ENCODE results near the gene SURF1.

The SURF1 gene

DNA sequence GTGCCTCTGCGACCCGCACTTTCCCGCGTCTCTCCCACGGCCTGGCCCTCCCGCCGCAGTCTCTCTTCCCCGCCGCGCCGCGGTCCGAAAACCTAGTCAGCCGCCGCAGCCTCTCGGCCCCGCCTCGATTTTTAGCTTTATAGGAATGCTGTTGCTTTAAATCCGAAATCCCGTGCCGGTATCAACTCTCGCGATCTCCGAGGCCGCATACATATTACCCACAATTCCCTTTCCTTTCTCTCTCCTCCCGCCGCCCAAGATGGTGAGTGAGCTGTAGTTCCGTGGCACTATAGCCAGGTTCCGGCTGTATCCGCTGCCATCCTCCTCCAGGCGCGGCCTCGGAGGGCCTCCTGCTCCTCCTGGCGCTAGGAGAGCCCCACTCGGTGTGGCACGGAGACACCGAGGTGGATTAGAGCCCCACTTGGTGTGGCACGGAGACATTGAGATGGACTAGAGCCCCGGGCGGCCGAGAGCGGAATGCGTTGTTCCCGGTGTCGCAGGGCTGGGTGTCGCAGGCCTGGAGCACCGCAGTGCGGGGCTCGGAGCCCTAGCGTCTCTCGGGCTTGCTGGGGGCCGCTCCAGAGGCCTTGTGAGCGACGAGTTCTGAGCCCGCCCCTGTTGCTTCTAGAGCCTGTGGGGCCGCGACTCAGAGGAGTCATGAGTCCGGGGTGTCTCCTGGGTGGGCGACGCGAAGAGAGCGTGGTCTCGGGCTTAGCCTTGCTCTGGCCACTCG is 8.1 kb downstream of the SURF1 start, which contains the start of the genes MED22 and RPL7A:
TSS of gene MED22 (minus strand) at position 147 of the 733 bp plus-strand sequence. CDS start 1,469 bp downstream, outside the sequence.
TSS of gene RPL7A (plus strand) at position 234 of the 733 bp plus-strand sequence. CDS start at position 260, 26 bp downstream.
- peak; percentile 96 for DNase-seq (ENCODE audit: low read depth)
- TF ChIP-seq CTCF (IDR thresholded peaks at IDR 0.05; ENCODE audit: insufficient read depth, low read depth, low read length, missing control alignments), result no peak
- peak within 1 kb of the TSS; percentile 92 for H3K4me3 ChIP-seq (ENCODE audit: low read length)

DNA sequence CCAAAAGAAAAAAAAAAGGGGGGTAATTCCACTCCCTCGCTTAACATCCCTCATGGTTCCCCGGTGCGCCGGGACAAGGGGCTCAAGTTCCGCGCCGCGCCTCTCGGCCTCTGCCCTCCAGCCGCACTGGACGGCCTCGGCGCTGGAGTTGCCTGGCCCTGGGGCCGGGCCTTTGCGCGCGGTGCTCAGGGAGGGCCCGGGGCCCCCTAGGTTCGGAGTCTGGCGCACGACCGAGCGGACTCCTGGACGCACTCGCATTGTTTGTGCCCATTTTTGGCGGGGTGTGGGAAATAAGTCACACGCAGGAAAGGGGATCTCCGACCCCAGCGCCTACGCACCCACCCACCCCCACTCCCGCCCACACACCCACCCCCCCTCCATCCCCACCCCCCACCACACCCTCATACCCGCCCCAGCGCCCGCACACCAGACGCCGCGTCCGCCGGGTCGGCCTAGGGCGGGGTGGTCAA is 8.7 kb downstream of the SURF1 start:
- peak; percentile 28 for DNase-seq (ENCODE audit: low read depth)
- no peak for TF ChIP-seq CTCF (IDR thresholded peaks at IDR 0.05; ENCODE audit: insufficient read depth, low read depth, low read length, missing control alignments)

GRCh38 chr9:133346021-133346785 is 10.1 kb downstream of the SURF1 start:
- peak overlapping the region; percentile 92 for H3K4me3 ChIP-seq (ENCODE audit: low read length)
- TF ChIP-seq CTCF (IDR thresholded peaks at IDR 0.05; ENCODE audit: insufficient read depth, low read depth, low read length, missing control alignments), result no peak
- DNase-seq (ENCODE audit: low read depth), result no peak

More for the DNA sequence above, 8.7 kb downstream of the SURF1 start:
- peak overlapping the region; percentile 92 for H3K4me3 ChIP-seq (ENCODE audit: low read length)

GRCh38 chr9:133345596-133345995 is 10.7 kb downstream of the SURF1 start:
- no peak for DNase-seq (ENCODE audit: low read depth)
- TF ChIP-seq CTCF (IDR thresholded peaks at IDR 0.05; ENCODE audit: insufficient read depth, low read depth, low read length, missing control alignments), result no peak
- H3K4me3 ChIP-seq (ENCODE audit: low read length), result no peak overlapping the region

DNA sequence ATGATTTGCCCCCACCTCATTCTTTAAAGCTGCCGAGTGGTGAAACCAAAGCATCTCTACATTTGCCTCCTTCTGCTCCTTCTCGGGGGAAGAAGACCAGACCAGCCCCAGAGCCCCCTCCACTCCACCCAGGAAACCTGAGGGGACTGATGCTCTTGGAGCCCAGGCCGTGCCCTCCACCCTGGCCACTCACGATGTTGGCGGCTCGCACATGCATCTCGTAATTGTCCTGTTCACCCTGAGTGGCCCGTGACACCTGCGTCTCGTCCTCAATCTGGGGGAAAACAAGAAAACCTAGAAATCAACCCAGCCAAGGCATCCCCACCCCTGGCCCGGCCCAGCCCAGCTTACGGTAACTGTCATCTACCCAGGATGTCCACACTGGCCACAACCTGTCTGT is 11.3 kb downstream of the SURF1 start:
- no peak for DNase-seq (ENCODE audit: low read depth)
- H3K4me3 ChIP-seq (ENCODE audit: low read length), result no peak overlapping the region
- no peak for TF ChIP-seq CTCF (IDR thresholded peaks at IDR 0.05; ENCODE audit: insufficient read depth, low read depth, low read length, missing control alignments)

GRCh38 chr9:133344071-133344470 is 12.2 kb downstream of the SURF1 start:
- no peak overlapping the region for H3K4me3 ChIP-seq (ENCODE audit: low read length)
- no peak for DNase-seq (ENCODE audit: low read depth)
- TF ChIP-seq CTCF (IDR thresholded peaks at IDR 0.05; ENCODE audit: insufficient read depth, low read depth, low read length, missing control alignments), result no peak

Data from epithelial cell of esophagus (primary cell).